Testis (tissue), 3 donors: ENCODE measurements around the gene NTMT2. TPM values are rescaled to one million over a fixed set of nuclear protein-coding genes. Genes with fewer than 3 reads are reported as not detected.

Experiments used
- DNase-seq: peaks from one replicate; pipeline ENCODE4 v3.0.0-alpha.2; 2019
- H3K27ac ChIP-seq, 2 donors: fragments of 200-600 bp; sonication (generic); one replicate each; pipeline ENCODE4 v1.5.1; 2019
- H3K27me3 ChIP-seq: fragments of 200-600 bp; sonication (generic); one replicate; pipeline ENCODE4 v1.5.1; 2019
- H3K36me3 ChIP-seq: fragments of 200-600 bp; sonication (generic); one replicate; pipeline ENCODE4 v1.5.1; 2017; ENCODE audit warnings: low read depth; ENCODE audit errors: missing control alignments
- H3K4me1 ChIP-seq: fragments of 200-600 bp; sonication (generic); one replicate; pipeline ENCODE4 v1.5.1; 2019
- H3K4me3 ChIP-seq, 2 donors: fragments of 200-600 bp; sonication (generic); one replicate each; pipeline ENCODE4 v1.5.1; 2017 to 2019
- H3K9me3 ChIP-seq: fragments of 200-600 bp; sonication (generic); one replicate; pipeline ENCODE4 v1.5.1; 2017
- CTCF ChIP-seq, 3 experiments: fragments of 450-650 bp in 2 of 3; fragments of 200-600 bp in 1 of 3; sonication (generic) in 1 of 3; IDR thresholded peaks; one replicate each; pipeline ENCODE4 v1.5.1; 2016 to 2019; ENCODE audit warnings: antibody characterized with exemption in 3 of 3, mild to moderate bottlenecking in 2 of 3, moderate library complexity in 1 of 3
- POLR2A ChIP-seq: fragments of 450-650 bp; IDR thresholded peaks from one replicate; pipeline ENCODE4 v1.6.1; 2017; ENCODE audit warnings: antibody characterized with exemption, mild to moderate bottlenecking, moderate library complexity
- WGBS, 2 donors: methylation state at CpG; one replicate each; pipeline ENCODE4 v1.1.5; 2018; 5-methylcytosine and 5-hydroxymethylcytosine counted together
- intact Hi-C: fragments of 100-400 bp; cut with DNase I; formaldehyde crosslinking; loops from one replicate; pipeline ENCODE4 v1.15.1; 2023; ENCODE audit warnings: low total_unique reads
- polyA plus RNA-seq: library from polyadenylated mRNA; stranded (reverse); fragments of 350-450 nt; fragmentation: Illumina TruSeq; extraction: RNeasy Lipid Tissue Mini Kit (QIAGEN cat#74804); gene quantifications from one replicate; pipeline ENCODE4 v1.2.3, GENCODE V29; 2014; ENCODE audit warnings: low read depth, low replicate concordance; ENCODE audit not compliant: insufficient read depth
- total RNA-seq, 2 donors: library from RNA; depleted of rRNA; stranded (reverse); fragments of >200 nt; gene quantifications; one replicate each; pipeline ENCODE4 v1.2.3, GENCODE V29; 2016

Gene NTMT2
- total and polyA plus RNA-seq, 3 donors from 2014 or later = 1.8 TPM; not detected in 2

- Histone ChIP-seq H3K9me3 (no peaks in the 10 kb centered on the region), H3K27me3 (no peaks in the 10 kb centered on the region), H3K36me3 (no peaks in the 10 kb centered on the region), H3K27ac (no peak overlapping the region), H3K4me3 (no peak overlapping the region), H3K4me1 (no peaks in the 10 kb centered on the region)
- DNase-seq = no peak
- TF ChIP-seq POLR2A = no peak
- no peak for TF ChIP-seq CTCF (IDR thresholded peaks at IDR 0.05)
- 55 to 56% methylated on average over 4 of the region's 4 CpGs for WGBS, 2 donors
- intact Hi-C loops = no loop called here
Observed at GRCh38 chr1:170146720-170147263, 1.0 kb downstream of the NTMT2 start.

GRCh38 chr1:170149241-170149640 is 3.5 kb downstream of the NTMT2 start:
- DNase-seq = no peak
- H3K9me3 ChIP-seq = no peaks in the 10 kb centered on the region
- no peak overlapping the region for H3K27ac ChIP-seq
- intact Hi-C loops = no loop called here
- H3K4me3 ChIP-seq = no peak overlapping the region
- H3K27me3 ChIP-seq = no peaks in the 10 kb centered on the region
- H3K36me3 ChIP-seq = no peaks in the 10 kb centered on the region
- H3K4me1 ChIP-seq = no peaks in the 10 kb centered on the region
- TF ChIP-seq CTCF (IDR thresholded peaks at IDR 0.05) (no peak), POLR2A (no peak)
- WGBS, 2 donors = 61 to 75% methylated on average over 3 of the region's 3 CpGs

GRCh38 chr1:170150016-170150415 is 4.3 kb downstream of the NTMT2 start:
- H3K9me3 ChIP-seq = no peaks in the 10 kb centered on the region
- H3K4me3 ChIP-seq = no peak overlapping the region
- no peaks in the 10 kb centered on the region for H3K36me3 ChIP-seq
- 41 to 68% methylated on average over 2 of the region's 2 CpGs for WGBS, 2 donors
- no peaks in the 10 kb centered on the region for H3K27me3 ChIP-seq
- no peaks in the 10 kb centered on the region for H3K4me1 ChIP-seq
- no peak for DNase-seq
- TF ChIP-seq CTCF (IDR thresholded peaks at IDR 0.05) (no peak), POLR2A (no peak)
- intact Hi-C loops = no loop called here
- H3K27ac ChIP-seq = no peak overlapping the region

GRCh38 chr1:170150921-170151320 is 5.2 kb downstream of the NTMT2 start:
- H3K9me3 ChIP-seq = no peaks in the 10 kb centered on the region
- H3K27me3 ChIP-seq = no peaks in the 10 kb centered on the region
- H3K27ac ChIP-seq = no peak overlapping the region
- WGBS, 2 donors = 84 to 85% methylated on average over 2 of the region's 2 CpGs
- no peaks in the 10 kb centered on the region for H3K4me1 ChIP-seq
- DNase-seq = no peak
- intact Hi-C loops = no loop called here
- H3K36me3 ChIP-seq = no peaks in the 10 kb centered on the region
- no peak overlapping the region for H3K4me3 ChIP-seq
- TF ChIP-seq POLR2A = no peak
- no peak for TF ChIP-seq CTCF (IDR thresholded peaks at IDR 0.05)

GRCh38 chr1:170153417-170153816 is 7.7 kb downstream of the NTMT2 start:
- no peaks in the 10 kb centered on the region for H3K27me3 ChIP-seq
- H3K4me1 ChIP-seq = no peaks in the 10 kb centered on the region
- WGBS, 2 donors = 85 to 100% methylated on average over 1 of the region's 1 CpG
- no peak overlapping the region for H3K27ac ChIP-seq
- no peaks in the 10 kb centered on the region for H3K9me3 ChIP-seq
- no peak for TF ChIP-seq POLR2A
- TF ChIP-seq CTCF (IDR thresholded peaks at IDR 0.05) = no peak
- no peaks in the 10 kb centered on the region for H3K36me3 ChIP-seq
- H3K4me3 ChIP-seq = no peak overlapping the region
- intact Hi-C loops = no loop called here
- DNase-seq = no peak
